Karpas-422 (cell line): ENCODE data around the gene SLC23A3. TPM values are rescaled to one million over a fixed set of nuclear protein-coding genes. Genes with fewer than 3 reads are reported as not detected.

ENCODE experiments used
- DNase-seq: peaks from one replicate; pipeline ENCODE4 v3.0.0-alpha.2; 2015
- H2AFZ ChIP-seq: fragments of 200-600 bp; sonication (generic); 2 replicates; pipeline ENCODE4 v1.6.1; 2014; ENCODE audit warnings: antibody characterized with exemption, low read length, mixed read lengths
- H3K27ac ChIP-seq: fragments of 200-600 bp; sonication (generic); 2 replicates; pipeline ENCODE4 v1.5.1; 2014; ENCODE audit warnings: mild to moderate bottlenecking, low read length, moderate library complexity
- H3K27me3 ChIP-seq: fragments of 200-600 bp; sonication (generic); 2 replicates; pipeline ENCODE4 v1.6.1; 2014; ENCODE audit warnings: low read length, mixed read lengths
- H3K36me3 ChIP-seq: fragments of 200-600 bp; sonication (generic); 2 replicates; pipeline ENCODE4 v1.6.1; 2014; ENCODE audit warnings: low read length, mixed read lengths; ENCODE audit not compliant: insufficient read depth
- H3K4me1 ChIP-seq: fragments of 200-600 bp; sonication (generic); 2 replicates; pipeline ENCODE4 v1.6.1; 2014; ENCODE audit warnings: mild to moderate bottlenecking, low read length, mixed read lengths
- H3K4me2 ChIP-seq: fragments of 200-600 bp; sonication (generic); 2 replicates; pipeline ENCODE4 v1.6.1; 2014; ENCODE audit warnings: low read length, low read depth, mild to moderate bottlenecking; ENCODE audit not compliant: poor library complexity, severe bottlenecking
- H3K4me3 ChIP-seq: fragments of 200-600 bp; sonication (generic); 2 replicates; pipeline ENCODE4 v1.5.1; 2014; ENCODE audit warnings: mild to moderate bottlenecking, antibody characterized with exemption, low read length, mixed read lengths
- H3K79me2 ChIP-seq: fragments of 200-600 bp; sonication (generic); 2 replicates; pipeline ENCODE4 v1.6.1; 2014; ENCODE audit warnings: mild to moderate bottlenecking, low read length, mixed read lengths
- H3K9ac ChIP-seq: fragments of 200-600 bp; sonication (generic); 2 replicates; pipeline ENCODE4 v1.6.0; 2014; ENCODE audit warnings: low read length
- H3K9me2 ChIP-seq: fragments of 200-600 bp; sonication (generic), shearing (Covaris generic); replicated peaks from 2 replicates; pipeline ENCODE4 v1.6.0; 2014; ENCODE audit warnings: mild to moderate bottlenecking, low read length, moderate library complexity; ENCODE audit not compliant: insufficient read depth
- H3K9me3 ChIP-seq: fragments of 300-700, 200-600 bp; sonication (generic); 2 replicates; pipeline ENCODE4 v1.6.1; 2014; ENCODE audit warnings: low read length, mixed read lengths
- H4K20me1 ChIP-seq: fragments of 200-600 bp; sonication (generic); 2 replicates; pipeline ENCODE4 v1.6.1; 2014; ENCODE audit warnings: mild to moderate bottlenecking, antibody characterized with exemption, low read length, low read depth; ENCODE audit not compliant: insufficient read depth
- total RNA-seq: library from RNA; depleted of rRNA; stranded (reverse); fragments of >200 nt; shearing (Covaris generic); gene quantifications from 2 replicates; pipeline ENCODE4 v1.2.3, GENCODE V29; 2014; ENCODE audit warnings: low replicate concordance

Gene SLC23A3
- total RNA-seq, 1 experiment from 2014 or later = 3.5 TPM

DNA sequence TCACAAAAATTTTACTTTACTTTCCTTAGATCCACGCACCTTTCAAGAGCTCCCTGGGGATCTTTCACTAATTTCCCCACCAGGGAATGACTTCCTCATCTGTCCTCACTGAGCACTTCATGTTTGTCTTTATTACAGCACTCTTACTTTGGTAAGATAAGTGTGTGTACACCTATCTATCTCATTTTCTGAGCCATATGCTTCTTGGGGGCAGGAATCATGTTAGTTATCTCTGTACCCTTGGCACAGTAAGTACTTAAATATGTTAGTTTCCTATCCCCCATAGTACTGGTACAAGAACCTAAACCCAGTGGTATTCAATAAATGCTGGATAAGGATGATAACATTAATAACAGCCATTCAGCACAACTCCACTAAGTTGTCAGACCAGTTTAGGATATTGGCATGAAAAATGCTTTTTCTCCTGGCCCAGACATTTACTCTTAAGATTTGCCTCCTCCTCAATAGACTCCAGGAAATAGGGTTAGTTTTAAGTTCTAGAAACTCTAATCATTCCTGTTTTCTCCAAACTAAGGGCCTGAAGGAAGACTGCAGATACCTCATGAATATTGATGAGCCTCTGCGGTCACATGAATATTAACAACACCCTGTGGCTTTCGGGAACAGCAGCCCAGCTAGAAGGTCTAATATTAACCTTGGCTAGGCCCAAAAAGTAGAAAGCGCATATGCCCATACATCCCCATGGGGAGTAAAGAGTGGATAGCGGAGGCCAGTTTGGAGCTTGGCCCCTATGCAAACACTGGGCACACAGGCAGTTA lies 47.4 kb downstream of the SLC23A3 start:
- H3K36me3 ChIP-seq = no peaks in the 10 kb centered on the region
- no peak for DNase-seq
- H3K27ac ChIP-seq = no peak overlapping the region
- peaks cover 5% of the 10 kb centered on the region; the same call in 1 of the 2 replicates for H4K20me1 ChIP-seq
- no peak overlapping the region for H2AFZ ChIP-seq
- H3K9ac ChIP-seq = no peak overlapping the region
- no peaks in the 10 kb centered on the region for H3K79me2 ChIP-seq
- no peak overlapping the region for H3K4me2 ChIP-seq
- no peaks in the 10 kb centered on the region for H3K9me3 ChIP-seq
- no peak overlapping the region for H3K4me3 ChIP-seq
- no peaks in the 10 kb centered on the region for H3K4me1 ChIP-seq
- no peaks in the 10 kb centered on the region for H3K9me2 ChIP-seq
- H3K27me3 ChIP-seq = no peaks in the 10 kb centered on the region

DNA sequence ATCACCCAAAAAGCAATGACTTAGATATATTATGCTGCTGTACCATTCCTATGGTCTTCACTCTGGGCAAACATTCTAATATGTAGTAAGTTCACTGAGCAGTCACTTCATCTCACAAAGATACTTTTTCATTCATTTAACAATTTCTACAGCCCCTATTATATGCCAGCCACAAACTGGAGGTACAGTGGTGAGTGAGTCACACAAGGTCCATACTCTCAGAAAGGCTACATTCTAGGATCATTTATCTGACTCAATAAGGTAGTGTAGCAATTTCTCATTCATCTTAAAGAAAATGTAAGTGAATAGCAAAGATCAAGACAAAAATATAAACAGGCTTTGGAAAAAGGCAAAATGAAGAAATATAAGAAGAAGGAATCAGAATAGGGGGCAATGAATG lies 49.7 kb downstream of the SLC23A3 start:
- Histone ChIP-seq H3K79me2 (no peaks in the 10 kb centered on the region), H3K4me3 (no peak overlapping the region), H4K20me1 (peaks cover 9% of the 10 kb centered on the region; the same call in 1 of the 2 replicates), H3K9me2 (no peaks in the 10 kb centered on the region), H3K36me3 (no peaks in the 10 kb centered on the region), H3K9me3 (no peaks in the 10 kb centered on the region), H3K4me1 (no peaks in the 10 kb centered on the region), H2AFZ (no peak overlapping the region), H3K9ac (no peak overlapping the region), H3K27me3 (no peaks in the 10 kb centered on the region), H3K27ac (no peak overlapping the region), H3K4me2 (no peak overlapping the region)
- no peak for DNase-seq

DNA sequence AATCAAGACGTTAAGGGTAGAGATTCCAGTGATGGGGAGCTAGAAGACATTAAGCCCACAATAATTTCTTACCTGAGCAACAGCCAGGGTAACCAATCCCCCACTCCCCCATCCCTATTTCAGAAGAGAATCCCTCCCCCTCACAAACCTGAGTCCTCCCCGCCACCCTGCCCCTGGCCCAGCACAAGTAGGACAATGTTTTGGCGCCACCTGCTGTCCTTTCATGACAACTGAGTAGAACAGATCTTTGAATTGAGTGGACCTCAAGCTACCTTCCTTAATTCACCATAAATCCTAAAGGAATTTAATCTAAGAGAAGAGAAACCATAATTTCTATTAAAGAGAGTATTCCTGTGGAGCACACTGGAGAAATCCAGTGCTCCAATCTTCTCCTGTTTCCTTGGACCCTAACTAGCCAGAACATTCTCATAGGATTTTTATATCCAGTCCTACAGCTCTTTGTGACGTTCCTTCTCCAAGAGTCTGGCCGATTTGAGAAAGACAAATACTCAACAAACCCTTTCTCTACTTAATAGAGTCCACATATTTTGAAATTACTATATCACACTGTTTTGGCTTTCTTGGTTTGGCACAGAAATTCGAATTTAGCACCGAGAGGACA lies 50.3 kb downstream of the SLC23A3 start:
- H3K4me1 ChIP-seq = no peaks in the 10 kb centered on the region
- H3K36me3 ChIP-seq = no peaks in the 10 kb centered on the region
- no peaks in the 10 kb centered on the region for H3K9me2 ChIP-seq
- no peaks in the 10 kb centered on the region for H3K79me2 ChIP-seq
- peaks cover 9% of the 10 kb centered on the region; the same call in 1 of the 2 replicates for H4K20me1 ChIP-seq
- H2AFZ ChIP-seq = no peak overlapping the region
- no peak overlapping the region for H3K9ac ChIP-seq
- H3K4me3 ChIP-seq = no peak overlapping the region
- no peak overlapping the region for H3K4me2 ChIP-seq
- DNase-seq = peak; percentile 78
- no peaks in the 10 kb centered on the region for H3K9me3 ChIP-seq
- no peaks in the 10 kb centered on the region for H3K27me3 ChIP-seq
- no peak overlapping the region for H3K27ac ChIP-seq

DNA sequence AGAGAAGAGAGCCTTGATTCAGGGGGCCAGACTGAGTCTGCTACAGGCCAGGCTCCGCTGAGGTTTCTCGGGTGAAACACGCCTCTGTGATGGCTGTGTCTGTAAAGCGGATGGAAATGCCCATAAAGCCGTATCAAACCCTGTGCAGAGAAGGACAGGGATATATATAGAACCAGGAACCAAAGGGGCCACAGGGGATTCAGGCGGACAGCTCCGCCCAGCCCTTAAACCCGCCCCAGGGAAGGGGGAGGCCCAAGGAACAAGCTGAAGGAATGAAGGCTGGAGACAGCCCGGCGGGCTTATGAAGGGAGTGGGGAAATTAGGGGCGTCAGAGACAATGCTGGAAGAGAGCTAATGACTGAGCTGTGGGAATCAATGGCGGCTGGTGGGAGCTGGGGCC lies 51.3 kb downstream of the SLC23A3 start:
- Histone ChIP-seq H3K9ac (no peak overlapping the region), H3K4me1 (no peaks in the 10 kb centered on the region), H3K27me3 (no peaks in the 10 kb centered on the region), H3K4me2 (no peak overlapping the region), H3K4me3 (no peak overlapping the region), H3K27ac (no peak overlapping the region), H3K36me3 (no peaks in the 10 kb centered on the region), H3K9me2 (no peaks in the 10 kb centered on the region), H3K9me3 (no peaks in the 10 kb centered on the region), H4K20me1 (peaks cover 9% of the 10 kb centered on the region; the same call in 1 of the 2 replicates), H2AFZ (no peak overlapping the region), H3K79me2 (no peaks in the 10 kb centered on the region)
- no peak for DNase-seq

DNA sequence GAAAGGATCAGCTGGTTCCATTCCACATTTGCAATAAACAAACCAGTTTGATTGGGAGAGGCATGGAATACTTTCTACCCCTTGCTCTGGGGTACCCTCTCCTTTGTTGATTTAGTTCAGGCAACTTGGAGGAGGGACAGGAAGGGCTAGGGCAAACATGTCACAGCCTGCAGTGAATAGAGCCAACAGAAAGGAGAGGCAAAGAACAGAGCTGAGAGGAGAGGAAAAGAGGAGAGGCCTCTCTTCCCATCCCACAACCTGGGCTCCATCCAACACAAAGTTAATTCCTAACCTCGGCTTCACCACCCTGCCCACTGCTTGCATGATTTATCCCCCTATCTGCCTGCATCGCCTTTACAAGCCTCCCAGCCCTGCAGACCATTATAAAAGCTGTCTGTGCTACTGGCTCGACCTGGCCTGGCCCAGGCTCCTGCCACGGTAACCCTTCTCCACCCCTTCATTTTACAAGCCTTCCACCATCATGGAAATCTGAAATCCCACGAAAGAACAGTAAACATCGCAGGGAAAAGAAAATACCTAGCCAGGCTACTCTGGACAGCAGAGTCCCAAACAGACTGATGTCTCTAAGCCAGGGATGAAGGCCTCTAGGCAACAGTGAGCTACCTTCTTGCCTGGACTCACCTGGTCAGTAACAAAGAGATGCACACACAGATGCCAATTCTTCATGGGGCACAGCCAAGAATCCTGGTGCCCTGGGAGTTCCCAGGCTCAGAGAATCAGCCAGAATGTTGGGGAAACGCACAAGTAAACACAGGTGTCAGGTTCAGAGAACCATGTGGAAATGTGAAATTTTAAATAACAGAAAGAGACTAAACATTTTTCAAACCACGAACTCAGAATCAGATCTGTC lies 52.8 kb downstream of the SLC23A3 start:
- Histone ChIP-seq H3K4me2 (no peak overlapping the region), H3K9me3 (no peaks in the 10 kb centered on the region), H3K9ac (no peak overlapping the region), H3K9me2 (no peaks in the 10 kb centered on the region), H3K27ac (no peak overlapping the region), H3K4me1 (no peaks in the 10 kb centered on the region), H3K4me3 (no peak overlapping the region), H3K27me3 (no peaks in the 10 kb centered on the region), H2AFZ (no peak overlapping the region), H4K20me1 (peaks cover 9% of the 10 kb centered on the region; the same call in 1 of the 2 replicates), H3K36me3 (no peaks in the 10 kb centered on the region), H3K79me2 (no peaks in the 10 kb centered on the region)
- no peak for DNase-seq

DNA sequence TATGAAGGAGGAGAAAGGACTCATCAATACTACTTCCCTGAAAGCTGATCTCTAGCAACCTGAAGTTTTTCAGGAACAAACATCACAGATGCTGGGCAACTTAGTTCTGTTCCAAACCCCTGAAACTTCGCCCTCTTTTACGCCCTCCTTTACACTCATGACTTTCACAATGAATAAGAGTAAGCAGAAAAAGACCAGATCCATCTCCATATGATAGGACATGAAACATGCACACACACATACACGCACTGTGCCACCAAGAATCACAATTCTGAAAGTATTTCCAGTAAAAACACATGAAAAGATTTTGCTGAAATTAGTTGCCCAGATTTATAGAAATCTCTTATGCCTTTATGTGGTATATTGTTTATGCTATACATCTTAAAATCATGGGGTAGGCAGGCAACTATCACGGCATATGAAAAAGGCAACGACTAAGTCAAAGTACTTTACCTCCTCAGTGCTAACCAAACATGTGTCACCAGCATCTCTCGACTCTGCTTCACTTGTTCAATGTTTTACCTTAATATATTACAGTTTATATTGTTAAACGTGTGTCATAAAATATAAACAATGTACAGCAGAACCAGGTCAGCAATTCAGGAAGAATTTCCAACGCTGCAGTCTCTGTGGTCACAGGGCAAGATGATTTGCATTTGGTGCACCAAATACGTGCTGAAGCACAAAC lies 57.0 kb downstream of the SLC23A3 start:
- no peaks in the 10 kb centered on the region for H3K79me2 ChIP-seq

DNA sequence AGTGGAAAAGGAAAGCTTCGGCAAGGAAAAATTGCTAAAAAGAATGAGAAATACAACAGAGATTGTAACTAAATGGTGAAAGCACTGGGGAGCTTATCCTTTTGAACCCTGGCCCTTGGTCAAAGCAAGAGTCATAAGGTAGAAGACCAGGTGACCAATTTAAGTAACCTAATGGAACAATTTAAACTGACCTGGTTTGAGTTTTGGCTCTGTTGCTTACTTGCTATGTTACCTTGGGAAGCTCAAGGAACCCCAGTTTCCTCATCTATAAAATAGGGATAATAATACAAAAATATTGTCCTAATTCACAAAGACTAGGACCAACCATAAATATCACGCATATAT lies 57.8 kb downstream of the SLC23A3 start:
- no peaks in the 10 kb centered on the region for H3K9me3 ChIP-seq
- no peaks in the 10 kb centered on the region for H3K4me1 ChIP-seq
- H3K9me2 ChIP-seq = no peaks in the 10 kb centered on the region
- H3K36me3 ChIP-seq = no peaks in the 10 kb centered on the region
- H3K27ac ChIP-seq = no peak overlapping the region
- no peak overlapping the region for H3K4me2 ChIP-seq
- no peaks in the 10 kb centered on the region for H3K79me2 ChIP-seq
- H3K27me3 ChIP-seq = no peaks in the 10 kb centered on the region
- no peak overlapping the region for H3K9ac ChIP-seq
- no peak overlapping the region for H3K4me3 ChIP-seq
- no peak overlapping the region for H2AFZ ChIP-seq
- H4K20me1 ChIP-seq = peaks cover 2% of the 10 kb centered on the region; the same call in 1 of the 2 replicates
- DNase-seq = no peak

More for the DNA sequence above, 57.0 kb downstream of the SLC23A3 start:
- Histone ChIP-seq H3K4me1 (no peaks in the 10 kb centered on the region), H4K20me1 (peaks cover 4% of the 10 kb centered on the region; the same call in 1 of the 2 replicates), H3K27ac (no peak overlapping the region), H3K9ac (no peak overlapping the region), H3K36me3 (no peaks in the 10 kb centered on the region), H3K9me2 (no peaks in the 10 kb centered on the region), H3K9me3 (no peaks in the 10 kb centered on the region), H3K27me3 (no peaks in the 10 kb centered on the region), H2AFZ (no peak overlapping the region), H3K4me2 (no peak overlapping the region), H3K4me3 (no peak overlapping the region)
- no peak for DNase-seq
